Testis (tissue), 2 donors: ENCODE data around the gene C4orf46.

Experiments used
- CTCF ChIP-seq, 3 experiments: fragments of 450-650 bp in 2 of 3; fragments of 200-600 bp in 1 of 3; sonication (generic) in 1 of 3; IDR thresholded peaks; one replicate each; pipeline ENCODE4 v1.5.1; 2016 to 2019; ENCODE audit warnings: antibody characterized with exemption in 3 of 3, mild to moderate bottlenecking in 2 of 3, moderate library complexity in 1 of 3
- POLR2A ChIP-seq: fragments of 450-650 bp; IDR thresholded peaks from one replicate; pipeline ENCODE4 v1.6.1; 2017; ENCODE audit warnings: antibody characterized with exemption, mild to moderate bottlenecking, moderate library complexity

GRCh38 chr4:158678767-158679166, 7.1 kb upstream of the C4orf46 start:
- TF ChIP-seq POLR2A (no peak), CTCF (IDR thresholded peaks at IDR 0.05) (no peak)
